B cell (primary cell): ENCODE results near the gene PYGO2.

Experiments used
- EZH2 ChIP-seq: IDR thresholded peaks from 2 replicates; pipeline ENCODE4 v1.6.1; 2012; ENCODE audit warnings: borderline replicate concordance, low read depth, mild to moderate bottlenecking, moderate library complexity, low read length; ENCODE audit not compliant: insufficient read depth, poor library complexity, severe bottlenecking
- TF ChIP-seq, protein P1 (sequence below): fragments of 200-600 bp; IDR thresholded peaks from one replicate; pipeline ENCODE4 v1.8.0; 2022; ENCODE audit warnings: antibody characterized with exemption, mild to moderate bottlenecking

DNA sequence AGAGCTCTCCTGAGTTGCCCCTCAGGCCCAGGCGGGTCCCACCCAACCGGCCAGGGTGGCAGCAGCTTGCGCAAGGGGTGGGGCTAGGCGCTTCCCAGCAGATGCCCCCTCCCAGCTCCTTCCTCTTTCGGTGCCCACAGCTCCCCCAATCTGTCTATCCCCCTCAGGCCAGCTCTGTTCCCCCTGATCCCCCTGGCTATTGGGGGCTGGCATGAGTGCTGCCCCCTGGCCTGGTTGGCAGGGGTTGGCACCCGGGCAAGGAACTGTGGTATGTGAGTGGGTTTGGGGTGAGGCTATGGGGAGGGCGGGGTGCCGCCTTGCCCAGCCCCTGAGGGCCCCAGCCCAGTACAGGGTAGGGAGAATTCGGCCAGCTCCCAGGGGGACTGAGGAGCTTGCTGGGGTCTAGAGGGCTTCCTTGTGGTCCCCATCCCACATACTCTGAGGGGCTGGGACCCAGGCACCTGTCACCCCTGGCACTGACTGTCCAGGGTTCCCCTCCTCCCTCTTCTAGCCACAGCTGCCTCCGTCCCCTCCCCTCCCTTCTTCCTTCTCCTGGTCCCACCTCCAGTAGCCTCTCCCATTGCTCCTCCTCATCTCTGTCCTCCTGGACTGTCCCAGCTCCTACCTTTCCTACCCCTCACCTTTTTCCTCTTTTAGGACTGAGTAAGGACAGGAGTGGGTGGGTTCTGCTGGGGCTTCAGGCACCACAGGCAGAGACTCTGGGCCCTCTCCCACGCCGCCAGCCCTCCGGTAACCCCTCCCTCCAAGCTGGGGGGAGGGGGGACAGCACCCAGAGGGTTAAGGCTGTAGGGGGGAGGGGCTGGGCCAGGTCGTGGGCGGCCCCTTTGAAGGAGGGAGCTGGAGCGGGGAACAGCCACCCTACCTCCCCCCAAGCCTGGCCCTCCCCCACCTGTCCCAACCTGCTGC is 46.7 kb upstream of the PYGO2 start:
- TF ChIP-seq, protein P1, sequence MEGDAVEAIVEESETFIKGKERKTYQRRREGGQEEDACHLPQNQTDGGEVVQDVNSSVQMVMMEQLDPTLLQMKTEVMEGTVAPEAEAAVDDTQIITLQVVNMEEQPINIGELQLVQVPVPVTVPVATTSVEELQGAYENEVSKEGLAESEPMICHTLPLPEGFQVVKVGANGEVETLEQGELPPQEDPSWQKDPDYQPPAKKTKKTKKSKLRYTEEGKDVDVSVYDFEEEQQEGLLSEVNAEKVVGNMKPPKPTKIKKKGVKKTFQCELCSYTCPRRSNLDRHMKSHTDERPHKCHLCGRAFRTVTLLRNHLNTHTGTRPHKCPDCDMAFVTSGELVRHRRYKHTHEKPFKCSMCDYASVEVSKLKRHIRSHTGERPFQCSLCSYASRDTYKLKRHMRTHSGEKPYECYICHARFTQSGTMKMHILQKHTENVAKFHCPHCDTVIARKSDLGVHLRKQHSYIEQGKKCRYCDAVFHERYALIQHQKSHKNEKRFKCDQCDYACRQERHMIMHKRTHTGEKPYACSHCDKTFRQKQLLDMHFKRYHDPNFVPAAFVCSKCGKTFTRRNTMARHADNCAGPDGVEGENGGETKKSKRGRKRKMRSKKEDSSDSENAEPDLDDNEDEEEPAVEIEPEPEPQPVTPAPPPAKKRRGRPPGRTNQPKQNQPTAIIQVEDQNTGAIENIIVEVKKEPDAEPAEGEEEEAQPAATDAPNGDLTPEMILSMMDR = no peak
- no peak for TF ChIP-seq EZH2
